NCI-H1092 treated with DMSO at 0.1 percent for 48 hours (cell line): ENCODE measurements around the gene ANKRD11.

Source experiments
- DNase-seq: peaks from one replicate; lab custom pipeline; 2025; lab: John Stamatoyannopoulos, UW

Gene ANKRD11

DNA sequence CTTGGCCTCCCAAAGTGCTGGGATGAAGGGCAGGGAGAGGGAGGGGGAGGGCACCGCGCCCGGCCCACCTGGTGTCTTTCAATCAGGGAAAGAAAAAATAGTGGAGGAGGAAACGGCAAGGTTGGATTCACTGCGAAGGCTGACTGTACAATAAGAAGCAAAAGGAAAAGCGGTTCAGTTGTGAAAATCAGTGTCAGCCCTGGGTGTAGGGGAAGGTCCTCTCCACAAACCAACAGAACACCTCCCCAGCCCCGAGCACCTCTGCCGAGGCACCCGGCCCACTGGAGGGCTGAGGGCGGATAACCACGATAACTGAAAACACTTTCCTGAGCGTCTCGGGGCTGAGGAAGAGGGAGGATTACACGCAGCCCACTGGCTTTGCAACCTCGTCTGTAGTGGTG, 16.4 kb upstream of the ANKRD11 start:
- DNase-seq, result no peak

DNA sequence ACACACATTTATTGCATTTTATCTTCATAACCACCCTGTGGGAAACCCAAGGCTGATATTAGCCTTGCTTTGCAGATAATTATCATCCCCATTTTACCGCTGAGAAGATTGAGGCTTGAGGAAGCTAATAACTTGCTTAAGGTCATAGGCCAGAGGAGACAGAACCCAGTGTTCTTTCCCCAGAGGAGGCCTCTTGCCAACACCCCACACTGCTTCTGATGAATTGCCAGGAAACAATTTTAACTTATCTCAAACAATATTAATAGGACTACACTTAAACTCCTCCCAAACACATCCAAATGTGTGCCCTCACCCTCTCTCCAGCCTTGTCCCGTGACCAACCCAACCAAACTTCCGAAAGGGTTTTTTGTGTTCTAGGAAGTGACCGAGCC, 15.7 kb upstream of the ANKRD11 start:
- no peak for DNase-seq

DNA sequence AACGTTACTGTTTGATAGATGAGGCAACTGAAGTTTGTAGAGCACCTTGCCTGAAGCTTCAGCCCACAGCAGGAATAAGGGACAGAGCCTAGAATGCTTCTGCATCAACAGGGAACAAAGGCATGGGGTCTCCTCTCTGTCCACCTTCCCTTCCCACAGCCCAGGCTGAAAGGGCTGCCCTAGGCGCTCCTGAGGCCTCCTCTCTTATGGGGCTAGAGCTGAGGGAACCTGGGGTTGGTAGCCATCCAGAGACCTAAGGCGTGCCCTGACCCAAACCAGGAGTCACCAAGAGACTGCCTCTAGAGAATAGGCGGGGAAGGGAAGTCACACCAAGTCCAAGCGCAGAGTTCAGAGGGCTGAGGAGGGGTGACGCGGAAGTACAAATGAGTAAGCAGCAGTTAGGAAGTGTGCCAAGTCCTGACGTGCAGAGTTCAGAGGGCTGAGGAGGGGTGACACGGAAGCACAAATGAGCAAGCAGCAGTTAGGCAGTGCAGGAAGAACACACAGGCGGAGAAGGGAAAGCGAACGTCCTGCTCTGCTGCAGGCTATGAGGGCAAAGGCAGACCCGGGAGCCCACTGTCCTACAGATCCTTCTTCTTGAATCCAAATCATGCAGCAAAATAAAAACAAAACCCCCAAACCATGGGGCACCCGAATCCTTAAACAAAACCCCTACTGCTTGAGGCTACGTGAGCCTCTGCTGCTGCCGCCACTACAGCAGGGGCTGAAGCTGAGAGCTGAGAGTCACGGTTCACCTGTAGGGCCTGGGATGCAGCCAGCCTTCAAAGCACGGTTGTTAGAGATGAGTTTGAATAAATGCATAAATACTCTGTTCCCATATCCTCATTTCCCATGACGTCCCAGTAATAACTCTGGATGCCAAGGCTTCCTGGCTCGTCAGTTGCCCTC, 15.1 kb upstream of the ANKRD11 start:
- DNase-seq, result peak; percentile 23

DNA sequence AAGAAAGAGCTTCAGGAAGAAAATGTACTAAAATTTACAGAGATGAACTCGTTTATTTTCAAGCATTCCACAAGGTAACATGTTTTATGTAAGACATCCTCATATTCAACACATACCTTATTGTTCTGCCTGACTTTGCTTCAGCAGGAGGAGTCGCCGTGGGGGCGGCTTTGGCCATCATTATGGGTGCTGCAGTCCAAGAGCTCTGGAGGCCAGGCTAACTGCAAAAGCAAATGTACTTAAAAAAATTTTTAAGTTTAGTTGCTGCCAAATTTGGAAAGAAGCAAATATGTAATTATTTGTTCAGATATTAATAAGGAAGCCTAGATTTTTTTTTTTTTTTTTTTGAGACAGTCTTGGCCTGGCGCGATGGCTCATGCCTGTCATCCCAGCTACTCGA, 13.7 kb upstream of the ANKRD11 start:
- no peak for DNase-seq

DNA sequence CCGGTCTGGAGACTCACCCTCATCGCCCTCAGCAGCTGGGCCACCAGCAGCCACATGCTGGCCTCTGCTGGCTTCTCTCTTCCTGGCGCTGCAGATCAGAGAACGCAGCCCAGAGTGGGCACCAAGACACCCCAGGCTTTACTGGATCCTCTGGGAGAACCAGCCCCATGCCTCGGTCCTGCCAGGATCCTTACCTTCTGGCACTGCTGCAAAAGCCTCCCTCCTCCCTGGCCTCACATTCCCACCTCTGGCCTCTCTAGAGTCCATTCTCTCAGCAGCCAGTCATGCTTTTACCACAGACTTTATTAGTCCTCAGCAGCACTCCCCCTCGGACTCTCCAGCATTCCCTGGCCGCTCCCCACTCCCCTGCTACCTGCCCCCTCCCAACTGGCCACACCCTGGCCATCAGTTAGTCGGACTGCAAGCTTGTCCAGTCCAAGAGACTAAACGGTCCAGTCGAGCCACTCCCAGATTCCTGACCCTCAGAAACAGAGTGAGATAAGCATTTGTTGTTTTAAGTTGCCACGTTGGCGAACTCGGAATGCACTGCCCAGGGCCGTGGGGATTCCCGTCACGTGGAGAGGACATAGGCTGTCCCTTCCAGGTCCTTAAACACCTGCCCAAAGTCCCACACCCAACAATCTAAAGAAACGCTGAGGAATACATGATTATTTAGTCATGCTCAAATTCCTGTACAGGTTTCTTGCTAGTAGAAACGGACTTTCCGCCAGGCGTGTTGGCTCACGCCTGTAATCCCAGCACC, 11.9 kb upstream of the ANKRD11 start:
- no peak for DNase-seq

DNA sequence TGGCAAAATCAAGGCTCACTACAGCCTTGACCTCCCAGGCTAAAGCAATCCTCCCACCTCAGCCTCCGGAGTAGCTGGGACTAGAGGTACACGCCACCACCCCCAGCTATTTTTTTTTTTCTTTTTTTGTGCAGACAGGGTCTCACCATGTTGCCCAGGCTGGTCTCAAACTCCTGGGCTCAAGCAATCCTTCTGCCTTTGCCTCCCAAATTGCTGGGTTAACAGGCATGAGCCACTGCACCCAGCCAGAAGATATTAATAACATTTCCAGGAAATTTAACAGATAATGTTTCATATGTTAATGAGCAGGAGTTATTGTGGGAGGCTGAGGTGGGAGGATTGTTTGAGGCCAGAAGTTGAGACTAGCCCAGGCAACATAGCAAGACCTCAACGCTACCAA, 9.4 kb upstream of the ANKRD11 start:
- DNase-seq, result no peak

DNA sequence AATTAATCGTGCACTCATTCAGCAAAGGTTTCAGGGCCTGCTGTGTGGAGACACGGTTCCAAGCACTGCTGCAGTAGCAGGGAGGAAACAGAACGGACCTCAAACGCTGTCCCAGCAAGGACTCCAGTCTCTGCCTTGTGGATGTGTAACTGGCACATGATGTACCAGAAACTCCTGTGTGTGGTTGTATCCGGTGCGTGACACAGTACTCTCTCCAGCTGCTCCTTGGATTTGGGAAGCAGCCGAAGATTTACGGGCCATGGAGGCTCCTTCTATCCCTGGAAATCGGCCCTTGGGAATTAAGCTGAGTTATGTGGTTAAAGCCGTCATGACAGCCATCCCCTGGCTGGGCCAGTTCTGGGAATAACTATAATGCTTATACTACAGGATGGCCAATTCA, 8.5 kb upstream of the ANKRD11 start:
- DNase-seq, result no peak

DNA sequence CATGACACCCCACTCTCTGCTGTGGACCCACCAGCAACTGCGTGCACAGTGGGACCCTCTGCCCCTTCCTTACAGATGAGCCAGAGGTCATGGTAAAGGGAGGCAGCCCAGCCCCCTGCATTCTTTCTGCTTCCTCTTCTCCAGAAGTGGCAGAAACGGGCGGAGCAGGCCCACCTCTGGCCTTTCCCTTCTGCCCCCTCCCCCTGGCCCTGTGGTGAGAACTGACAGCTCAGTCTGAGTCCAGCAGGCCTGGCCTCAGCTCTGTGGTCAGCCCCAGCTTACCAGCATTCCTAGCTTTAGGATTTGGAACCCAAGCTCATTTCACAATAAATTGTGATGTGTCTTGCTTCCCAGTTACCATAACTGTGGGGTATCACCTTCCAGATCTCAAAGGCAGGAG, 4.8 kb upstream of the ANKRD11 start:
- no peak for DNase-seq

DNA sequence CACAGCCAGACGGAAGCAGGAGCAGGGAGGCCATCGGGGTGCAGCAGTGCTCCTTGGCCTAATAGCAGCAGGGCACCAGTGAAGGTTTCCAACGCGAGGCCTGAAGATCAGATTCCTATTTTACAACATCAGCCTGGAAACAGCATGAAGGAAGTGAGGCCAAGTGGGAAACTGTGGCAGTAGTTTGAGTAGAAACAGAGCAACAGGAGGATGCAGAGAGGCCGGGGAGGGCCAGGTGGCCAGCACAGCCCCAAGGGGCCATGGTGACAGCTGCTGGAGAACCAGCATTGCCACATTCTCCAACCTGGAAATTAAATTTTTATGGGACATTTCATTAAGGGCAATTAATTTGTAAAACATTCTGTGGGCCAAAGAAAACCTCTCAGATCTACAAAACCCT, 3.4 kb upstream of the ANKRD11 start:
- DNase-seq, result no peak

DNA sequence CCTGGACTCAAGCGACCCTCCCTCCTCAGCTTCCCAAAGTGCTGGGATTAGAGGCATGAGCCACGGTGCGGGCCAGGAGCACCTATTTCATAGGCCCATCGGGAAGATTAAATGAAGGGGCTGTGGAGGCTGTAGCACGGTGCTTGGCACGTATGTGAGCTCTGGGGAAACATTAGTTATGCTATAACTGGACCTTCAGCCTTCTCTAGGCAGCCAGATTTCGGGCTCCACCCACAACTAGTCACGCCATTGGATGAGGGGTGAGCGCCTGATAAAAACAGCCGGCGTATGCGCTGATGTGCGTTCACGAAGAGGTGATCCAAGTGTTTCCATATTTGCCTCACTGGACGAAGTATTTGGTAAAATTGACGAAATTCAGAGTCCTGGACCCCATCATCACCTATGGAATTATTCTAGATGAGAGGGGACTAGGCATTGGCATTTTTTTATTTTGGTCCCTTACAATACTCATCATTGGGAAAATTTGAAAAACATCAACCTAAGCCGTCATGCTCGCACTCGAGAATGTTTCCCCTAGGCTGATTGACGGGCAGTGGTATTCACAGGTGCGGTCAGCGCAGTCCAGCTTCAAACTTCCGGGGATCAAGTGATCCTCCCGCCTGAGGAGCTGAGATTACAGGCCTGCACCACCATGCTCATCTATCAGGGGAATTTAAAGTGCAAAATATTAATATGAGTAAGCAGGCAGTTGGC, 1.8 kb upstream of the ANKRD11 start:
- DNase-seq, result no peak

DNA sequence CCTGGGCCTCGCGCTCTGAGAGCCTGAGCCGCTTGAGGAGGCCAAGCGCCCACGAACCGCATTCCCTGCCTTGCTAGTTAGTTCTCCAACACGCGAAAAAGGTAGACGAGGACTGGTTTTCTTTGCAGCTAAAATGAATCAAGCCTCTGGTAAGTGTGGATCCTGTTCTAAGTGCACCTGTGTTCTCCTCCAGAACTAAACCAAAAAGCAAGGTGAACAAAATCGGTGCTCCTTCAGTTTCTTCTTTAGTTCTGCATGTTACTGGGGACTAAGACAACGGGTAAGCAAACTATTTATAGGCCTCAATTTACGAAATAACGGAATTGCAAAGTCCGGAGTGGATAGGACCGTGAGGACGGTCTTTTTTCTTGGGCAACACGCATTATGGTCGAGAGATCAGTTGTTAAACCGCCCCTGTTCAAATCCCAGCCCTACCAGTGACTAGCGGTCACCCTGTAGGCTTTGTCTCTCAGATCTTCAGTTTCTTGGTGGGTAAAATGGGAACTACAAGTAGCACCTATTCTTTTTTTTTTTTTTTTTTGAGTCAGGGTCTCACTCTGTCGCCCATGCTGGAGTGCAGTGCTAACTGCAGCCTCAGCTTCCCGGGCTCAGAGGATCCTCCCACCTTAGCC, 993 bp upstream of the ANKRD11 start:
- peak; percentile 9 for DNase-seq

DNA sequence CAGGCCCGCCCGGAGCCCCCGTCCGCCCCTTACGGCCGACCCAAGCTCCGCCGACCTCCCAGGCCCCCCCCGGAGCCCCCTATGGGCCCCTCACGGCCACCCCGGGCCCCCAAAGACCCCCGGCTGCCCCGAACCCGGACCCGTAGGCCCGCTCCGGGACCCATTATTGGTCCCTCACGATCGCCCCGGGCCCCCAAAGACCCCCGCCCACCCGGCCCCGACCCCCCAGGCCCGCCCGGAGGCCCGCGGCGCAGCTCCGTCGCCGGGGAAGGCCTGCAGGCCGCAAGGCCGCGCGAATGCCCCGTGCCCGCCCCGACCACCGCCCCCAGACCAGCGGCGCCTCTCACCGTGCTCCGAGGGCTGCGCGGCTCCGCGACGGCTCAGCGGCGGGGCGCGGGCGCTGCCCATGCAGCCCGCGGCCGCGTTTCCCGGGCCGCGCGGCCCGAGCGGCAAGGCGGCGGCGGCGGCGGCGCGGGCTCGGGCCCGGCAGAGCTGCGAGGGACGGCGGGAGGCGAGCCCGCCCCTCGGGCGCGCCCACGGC, 393 bp downstream of the ANKRD11 start:
- no peak for DNase-seq

DNA sequence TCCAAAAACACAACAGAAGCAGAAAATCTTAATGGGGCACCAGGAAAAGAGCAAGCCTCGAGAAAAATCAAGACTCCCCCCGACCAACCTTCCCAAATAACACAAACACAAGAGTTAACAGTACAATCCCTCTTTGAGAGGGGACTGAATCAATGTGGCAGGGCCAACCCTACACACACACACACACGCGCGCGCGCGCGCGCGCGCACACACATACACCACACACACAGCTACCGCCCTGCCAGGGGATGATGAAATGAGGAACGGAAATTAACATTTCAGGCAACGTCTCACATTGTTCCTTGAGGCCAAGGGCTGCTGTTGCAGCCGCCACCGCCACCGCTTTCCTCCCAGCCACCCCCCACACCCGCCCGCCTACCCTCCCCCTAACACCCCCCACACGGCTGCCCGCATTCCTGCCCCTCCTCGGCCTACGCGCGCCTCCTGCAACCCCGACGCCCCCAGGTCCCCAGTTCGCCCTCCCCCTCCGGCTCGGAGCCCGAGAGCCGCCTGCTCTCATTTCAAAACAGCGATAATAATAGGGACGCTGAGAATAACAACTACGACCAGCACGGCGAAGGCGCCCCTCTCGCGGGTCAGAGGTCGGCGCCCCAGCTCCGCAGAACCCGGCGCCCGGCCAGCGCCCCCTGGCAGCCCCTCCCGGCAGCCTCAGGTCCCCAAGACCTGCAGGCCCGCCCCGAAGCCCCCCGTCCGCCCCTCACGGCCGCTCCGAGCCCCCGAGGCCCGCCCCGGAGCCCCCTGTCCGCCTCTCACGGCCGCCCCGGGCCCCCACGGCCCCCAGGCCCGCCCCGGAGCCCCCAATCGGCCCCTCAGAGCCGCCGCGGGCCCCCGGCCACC, 1.1 kb downstream of the ANKRD11 start:
- DNase-seq, result peak; percentile 58

DNA sequence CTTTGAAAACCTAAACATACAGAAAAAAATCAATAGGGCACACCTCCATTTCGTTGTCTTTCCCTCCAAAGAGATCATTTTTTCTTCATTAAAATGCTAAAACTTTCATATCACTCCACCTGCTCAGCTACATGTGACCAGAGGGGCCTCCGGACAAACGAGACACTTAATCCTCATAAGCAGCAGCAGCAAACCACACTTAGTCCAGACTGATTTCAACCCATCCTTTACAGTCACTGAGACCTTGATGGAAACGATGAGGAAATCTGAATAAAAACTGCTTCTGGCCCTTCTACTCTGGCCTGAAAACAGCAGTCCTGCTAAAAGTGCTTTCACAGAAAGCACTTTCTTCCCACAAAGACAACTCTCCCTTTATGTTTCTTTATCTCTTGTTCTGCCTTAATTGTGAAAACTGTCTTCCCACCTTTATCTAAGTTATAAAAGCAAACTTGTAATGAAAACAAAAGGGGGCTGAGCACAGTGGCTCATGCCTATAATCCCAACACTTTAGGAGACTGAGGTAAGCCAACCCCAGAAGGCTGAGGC, 4.6 kb downstream of the ANKRD11 start:
- no peak for DNase-seq

DNA sequence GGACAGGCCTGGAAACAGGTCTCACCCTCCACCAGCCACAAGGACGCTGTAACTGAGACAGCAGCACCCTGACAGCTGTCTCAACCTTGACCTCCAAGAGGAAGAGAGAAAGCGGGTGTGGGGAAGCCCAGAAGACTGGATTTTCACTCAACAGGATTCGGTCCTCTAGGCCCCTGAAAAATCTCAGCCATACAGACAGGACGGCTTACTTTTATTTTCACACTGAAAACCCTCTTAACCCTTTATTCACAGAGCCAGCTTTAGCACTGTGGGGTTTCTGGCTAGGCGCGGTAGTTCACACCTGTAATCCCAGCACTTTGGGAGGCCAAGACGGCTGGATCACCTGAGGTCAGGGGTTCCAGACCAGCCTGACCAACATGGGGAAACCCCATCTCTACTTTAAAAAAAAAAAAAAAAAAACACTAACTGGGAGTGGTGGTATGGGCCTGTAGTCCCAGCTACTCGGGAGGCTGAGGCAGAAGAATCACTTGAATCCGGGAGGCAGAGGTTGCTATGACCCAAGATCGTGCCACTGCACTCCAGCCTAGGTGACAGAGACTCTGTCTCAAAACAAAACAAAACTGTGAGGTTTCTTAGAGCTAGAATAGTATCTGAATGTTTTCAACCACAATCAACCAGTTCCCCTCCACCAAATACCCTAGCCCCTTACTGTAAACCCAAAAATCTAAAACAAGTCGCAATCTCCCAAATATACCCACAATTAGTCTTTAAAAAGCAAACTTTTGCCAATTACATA, 5.3 kb downstream of the ANKRD11 start:
- DNase-seq, result no peak

DNA sequence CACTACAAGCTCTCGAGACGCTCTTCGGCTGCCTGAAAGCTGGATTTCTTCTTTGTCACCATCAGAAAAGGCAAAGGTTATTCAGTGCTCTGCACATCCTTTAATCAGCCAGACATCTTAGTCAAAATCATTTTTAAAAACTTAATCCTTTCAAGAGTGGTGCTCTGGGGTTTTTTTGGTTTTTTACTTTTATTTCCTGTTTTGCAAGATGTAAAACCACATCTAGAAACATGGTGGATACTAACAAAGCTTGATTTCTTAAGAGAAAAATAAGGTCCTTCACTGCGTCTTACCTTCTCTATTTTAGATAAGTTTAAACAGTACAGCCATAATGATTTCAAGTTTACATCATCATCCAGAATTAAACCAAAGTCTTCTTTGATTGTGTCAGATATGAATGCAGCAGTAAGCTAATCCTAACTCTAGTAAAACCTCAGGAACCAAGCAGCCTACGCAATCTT, 6.3 kb downstream of the ANKRD11 start:
- DNase-seq, result no peak

DNA sequence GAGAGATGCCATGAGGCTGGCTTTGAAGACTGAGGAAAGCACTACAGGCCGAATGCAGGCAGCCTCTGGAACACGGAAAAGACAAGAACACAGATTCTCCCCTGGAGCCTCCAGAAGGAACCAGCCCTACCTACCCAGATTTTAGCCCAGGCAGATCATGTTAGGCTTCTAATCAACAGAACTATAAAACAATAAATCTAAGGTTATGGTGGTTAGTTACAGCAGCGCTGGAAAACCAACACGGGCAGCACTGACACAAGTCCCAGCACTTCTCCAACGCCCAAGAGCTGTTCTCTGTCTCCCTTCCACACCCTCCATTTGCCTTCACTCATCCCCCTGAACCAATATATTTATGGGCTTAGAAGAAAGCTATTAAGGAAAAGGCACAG, 7.5 kb downstream of the ANKRD11 start:
- DNase-seq, result no peak

DNA sequence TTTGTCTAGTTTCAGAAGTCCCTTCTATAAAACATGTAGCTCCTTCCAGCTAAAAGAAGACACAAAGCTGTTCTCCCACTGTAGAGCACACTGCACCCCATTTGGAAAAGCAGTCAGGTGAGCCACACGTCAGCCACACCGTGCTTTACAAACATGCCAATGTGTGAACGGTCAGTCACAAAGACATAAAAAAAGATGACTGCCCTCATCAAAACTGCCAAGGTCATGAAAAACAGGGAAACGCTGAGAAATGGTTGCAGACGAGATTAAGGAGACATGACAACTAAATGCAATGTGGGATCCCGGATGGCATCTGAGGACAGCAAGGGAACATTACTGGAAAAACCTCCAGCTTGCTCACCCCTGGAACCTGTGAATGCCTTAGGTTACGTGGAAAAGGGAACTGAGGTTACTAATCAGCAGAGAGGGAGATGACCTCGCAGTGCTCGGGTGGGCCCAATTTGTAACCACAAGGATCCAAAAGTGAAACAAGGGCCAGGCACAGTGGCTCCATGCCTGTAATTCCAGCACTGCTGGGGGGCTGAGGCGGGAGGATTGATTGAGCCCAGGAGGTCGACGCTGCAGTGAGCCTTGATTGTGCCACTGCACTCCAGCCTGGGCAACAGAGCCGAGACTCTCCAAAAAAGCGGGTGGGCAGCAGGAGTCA, 8.1 kb downstream of the ANKRD11 start:
- no peak for DNase-seq

DNA sequence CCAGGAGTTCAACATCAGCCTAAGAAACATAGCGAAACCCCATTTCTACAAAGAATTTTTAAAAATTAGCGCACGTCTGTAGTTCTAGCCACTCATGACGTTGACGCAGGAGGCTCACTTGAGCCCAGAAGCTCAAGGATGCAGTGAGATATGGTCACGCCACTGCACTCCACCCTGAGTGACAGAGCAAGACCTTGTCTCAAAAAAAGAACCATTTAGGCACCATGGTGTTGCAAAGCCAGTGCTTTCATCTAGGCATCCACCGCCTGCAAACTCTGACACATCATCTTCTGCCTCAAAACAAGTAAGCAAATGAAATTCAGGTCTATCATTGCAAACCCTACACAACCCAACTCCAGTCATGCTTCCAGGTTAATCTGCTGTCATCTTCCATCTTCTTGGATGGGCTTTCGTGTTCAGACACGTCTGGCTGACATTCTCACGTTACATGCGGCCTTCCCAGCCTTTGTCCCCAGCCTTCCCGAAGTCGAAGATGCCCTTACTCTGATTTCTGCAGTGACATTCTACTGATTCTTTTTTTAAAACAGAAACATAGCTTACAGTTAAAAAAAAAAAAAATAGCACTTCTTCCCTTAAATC, 8.9 kb downstream of the ANKRD11 start:
- DNase-seq, result no peak
